OCI-LY3 (cell line): ENCODE data around the gene DNAAF9.

Experiments
- CTCF ChIP-seq: fragments of 200-600, 300-600 bp; sonication (generic); IDR thresholded peaks from 2 replicates; pipeline ENCODE4 v1.5.1; 2014; ENCODE audit warnings: antibody characterized with exemption, low read length, low read depth
- EZH2phosphoT487 ChIP-seq: fragments of 200-600 bp; shearing (Covaris generic); IDR thresholded peaks from 2 replicates; pipeline ENCODE4 v1.6.1; 2018; ENCODE audit warnings: antibody characterized with exemption, mixed run types, low read depth

DNA sequence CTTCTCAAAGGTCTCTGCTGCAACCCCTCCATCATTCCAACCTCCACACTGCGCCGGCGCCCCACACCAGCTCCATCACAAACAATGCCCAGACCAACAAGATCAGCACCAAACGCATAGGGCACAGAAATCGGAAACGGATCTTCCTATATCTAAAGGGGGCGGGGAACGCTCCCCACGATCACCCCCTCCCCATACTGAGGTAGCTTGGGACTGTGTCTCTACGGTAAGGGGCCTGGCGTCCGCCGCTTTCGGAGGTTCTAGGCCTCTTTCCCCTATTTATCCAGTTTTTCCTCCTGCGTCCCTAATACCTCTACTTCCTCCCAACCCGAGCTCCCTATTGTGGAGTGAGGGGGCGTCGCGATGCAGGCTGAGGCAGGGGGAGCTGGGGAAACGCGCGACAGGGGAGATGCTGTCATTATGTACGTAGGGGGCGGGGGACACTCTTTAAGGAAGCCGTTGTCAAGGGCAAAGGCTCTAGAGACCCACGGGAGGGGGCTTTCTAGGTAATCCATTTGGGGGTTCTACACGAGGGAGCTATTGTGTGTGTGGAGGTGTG lies 909 bp downstream of the DNAAF9 start:
- TF ChIP-seq CTCF (no peak), EZH2phosphoT487 (no peak)
